ENCODE data around the gene WFIKKN1.

DNA sequence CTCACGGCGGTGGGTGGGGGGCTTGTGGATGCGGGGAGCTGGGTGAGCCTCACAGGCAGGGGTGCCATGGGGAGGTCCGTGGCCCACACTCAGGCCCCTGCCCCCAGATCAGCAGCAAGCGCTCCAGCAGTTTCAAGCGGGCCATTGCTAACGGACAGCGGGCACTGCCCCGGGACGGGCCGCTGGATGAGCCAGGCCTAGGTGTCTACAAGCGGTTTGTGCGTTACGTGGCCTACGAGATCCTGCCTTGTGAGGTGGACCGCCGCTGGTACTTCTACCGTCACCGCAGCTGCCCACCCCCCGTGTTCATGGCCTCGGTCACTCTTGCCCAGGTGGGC, 45.7 kb downstream of the WFIKKN1 start:
- TF ChIP-seq, protein P1, sequence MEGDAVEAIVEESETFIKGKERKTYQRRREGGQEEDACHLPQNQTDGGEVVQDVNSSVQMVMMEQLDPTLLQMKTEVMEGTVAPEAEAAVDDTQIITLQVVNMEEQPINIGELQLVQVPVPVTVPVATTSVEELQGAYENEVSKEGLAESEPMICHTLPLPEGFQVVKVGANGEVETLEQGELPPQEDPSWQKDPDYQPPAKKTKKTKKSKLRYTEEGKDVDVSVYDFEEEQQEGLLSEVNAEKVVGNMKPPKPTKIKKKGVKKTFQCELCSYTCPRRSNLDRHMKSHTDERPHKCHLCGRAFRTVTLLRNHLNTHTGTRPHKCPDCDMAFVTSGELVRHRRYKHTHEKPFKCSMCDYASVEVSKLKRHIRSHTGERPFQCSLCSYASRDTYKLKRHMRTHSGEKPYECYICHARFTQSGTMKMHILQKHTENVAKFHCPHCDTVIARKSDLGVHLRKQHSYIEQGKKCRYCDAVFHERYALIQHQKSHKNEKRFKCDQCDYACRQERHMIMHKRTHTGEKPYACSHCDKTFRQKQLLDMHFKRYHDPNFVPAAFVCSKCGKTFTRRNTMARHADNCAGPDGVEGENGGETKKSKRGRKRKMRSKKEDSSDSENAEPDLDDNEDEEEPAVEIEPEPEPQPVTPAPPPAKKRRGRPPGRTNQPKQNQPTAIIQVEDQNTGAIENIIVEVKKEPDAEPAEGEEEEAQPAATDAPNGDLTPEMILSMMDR (IDR thresholded peaks at IDR 0.05; ENCODE audit: low read depth, low read length) = no peak
- TF ChIP-seq EZH2phosphoT487 (IDR thresholded peaks at IDR 0.05; ENCODE audit: low read depth) = no peak
